H1 (cell line): ENCODE results near the gene TRIM44. TPM values are rescaled to one million over a fixed set of nuclear protein-coding genes. Genes with fewer than 3 reads are reported as not detected.

ENCODE experiments used
- CTCF ChIA-PET: fragments of 300-600 bp; sonication (Branson Sonifier 250); formaldehyde crosslinking; loops from one replicate; lab custom pipeline; 2021; ENCODE audit not compliant: partially characterized antibody; lab: Charles Lee
- POLR2A ChIA-PET: fragments of 300-600 bp; sonication (Branson Sonifier 250); formaldehyde crosslinking; loops from one replicate; lab custom pipeline; 2021; ENCODE audit warnings: inconsistent platforms; ENCODE audit not compliant: partially characterized antibody; lab: Charles Lee
- DNase-seq, 2 experiments: peaks; one replicate each; pipeline versions ENCODE4 v3.0.0 to v3.0.0-alpha.2; 2010 to 2022; ENCODE audit warnings: low spot score in 2 of 2, low read depth in 1 of 2, mixed read lengths in 1 of 2
- FAIRE-seq: peaks from 2 replicates; lab custom pipeline; 2011; peaks lifted over from hg19 to GRCh38; lab: Jason Lieb, UNC
- H2AFZ ChIP-seq: 2 replicates; pipeline ENCODE4 v1.8.1; 2012; ENCODE audit warnings: low read length, inconsistent platforms
- H2AK5ac ChIP-seq: 2 replicates; pipeline ENCODE4 v1.6.1; 2013; ENCODE audit warnings: low read depth, low read length
- H2BK120ac ChIP-seq: replicated peaks from 2 replicates; pipeline ENCODE3; 2013; ENCODE audit warnings: low read depth, low read length, inconsistent platforms
- H2BK12ac ChIP-seq: 2 replicates; pipeline ENCODE4 v1.6.1; 2013; ENCODE audit warnings: low read depth, low read length
- H2BK15ac ChIP-seq: 2 replicates; pipeline ENCODE4 v1.6.1; 2013; ENCODE audit warnings: low read length
- H2BK20ac ChIP-seq: 2 replicates; pipeline ENCODE4 v1.6.1; 2013; ENCODE audit warnings: low read length
- H2BK5ac ChIP-seq: 2 replicates; pipeline ENCODE4 v1.6.1; 2013; ENCODE audit warnings: low read depth, low read length
- H3K14ac ChIP-seq: 2 replicates; pipeline ENCODE4 v1.6.1; 2013; ENCODE audit warnings: inconsistent platforms; ENCODE audit not compliant: insufficient read length
- H3K18ac ChIP-seq: 2 replicates; pipeline ENCODE4 v1.6.1; 2013; ENCODE audit warnings: low read length; ENCODE audit errors: extremely low read depth
- H3K23ac ChIP-seq: 2 replicates; pipeline ENCODE4 v1.6.1; 2013; ENCODE audit warnings: inconsistent platforms; ENCODE audit not compliant: insufficient read length
- H3K23me2 ChIP-seq: 2 replicates; pipeline ENCODE4 v1.6.1; 2013; ENCODE audit warnings: low read depth, low read length
- H3K27ac ChIP-seq: 2 replicates; pipeline ENCODE4 v1.6.1; 2011; ENCODE audit warnings: low read depth, low read length, inconsistent platforms
- H3K27me3 ChIP-seq, 4 experiments: replicated peaks in 1 of 4; 1 replicate in 1 of 4; 2 replicates in 3 of 4; pipeline versions ENCODE4 v1.6.1 to v1.8.1; 2011 to 2013; ENCODE audit warnings: low read length in 3 of 4, mild to moderate bottlenecking in 3 of 4, inconsistent platforms in 2 of 4, mixed read lengths in 2 of 4, moderate library complexity in 1 of 4; ENCODE audit not compliant: control insufficient read depth in 3 of 4, insufficient read depth in 3 of 4; ENCODE audit errors: extremely low read depth in 1 of 4
- H3K36me3 ChIP-seq, 4 experiments: 2 replicates each; pipeline versions ENCODE4 v1.6.1 to v1.8.1; 2011 to 2013; ENCODE audit warnings: mild to moderate bottlenecking in 4 of 4, low read length in 3 of 4, moderate library complexity in 2 of 4, control low read depth in 1 of 4, inconsistent platforms in 1 of 4; ENCODE audit not compliant: insufficient read depth in 4 of 4, control insufficient read depth in 2 of 4
- H3K4ac ChIP-seq: replicated peaks from 2 replicates; pipeline ENCODE3; 2013; ENCODE audit warnings: low read length, low read depth, mixed read lengths, inconsistent platforms; ENCODE audit not compliant: insufficient read length
- H3K4me1 ChIP-seq, 4 experiments: replicated peaks in 1 of 4; 1 replicate in 1 of 4; 2 replicates in 3 of 4; pipeline versions ENCODE4 v1.6.1 to v1.8.1; 2011 to 2013; ENCODE audit warnings: low read length in 3 of 4, inconsistent platforms in 2 of 4, mixed read lengths in 1 of 4; ENCODE audit not compliant: insufficient read depth in 4 of 4, control insufficient read depth in 3 of 4
- H3K4me2 ChIP-seq, 2 experiments: 2 replicates each; pipeline versions ENCODE4 v1.6.1 to v1.8.1; 2011 to 2013; ENCODE audit warnings: low read depth in 2 of 2, low read length in 2 of 2, control low read depth in 1 of 2, inconsistent platforms in 1 of 2, mild to moderate bottlenecking in 1 of 2; ENCODE audit not compliant: insufficient read depth in 1 of 2
- H3K4me3 ChIP-seq, 4 experiments: fragments of 200-600, 300-600 bp in 1 of 4; sonication (generic), shearing (Covaris generic), sonication (Bioruptor Twin) in 1 of 4; 2 replicates each; pipeline versions ENCODE4 v1.5.1 to v1.8.1; 2011 to 2016; ENCODE audit warnings: low read length in 4 of 4, low read depth in 3 of 4, control low read depth in 2 of 4, inconsistent platforms in 2 of 4, mild to moderate bottlenecking in 2 of 4, mixed read lengths in 1 of 4, moderate library complexity in 1 of 4; ENCODE audit not compliant: insufficient read depth in 2 of 4; ENCODE audit errors: extremely low read depth in 1 of 4
- H3K56ac ChIP-seq: replicated peaks from 2 replicates; pipeline ENCODE3; 2013; ENCODE audit warnings: low read depth, mild to moderate bottlenecking, mixed read lengths, low read length, inconsistent platforms; ENCODE audit not compliant: insufficient read length
- H3K79me1 ChIP-seq: 2 replicates; pipeline ENCODE4 v1.6.1; 2013; ENCODE audit warnings: low read depth, low read length, control low read depth
- H3K79me2 ChIP-seq, 2 experiments: 2 replicates each; pipeline versions ENCODE4 v1.6.1 to v1.8.1; 2012 to 2013; ENCODE audit warnings: low read length in 2 of 2, mild to moderate bottlenecking in 2 of 2, inconsistent platforms in 1 of 2; ENCODE audit not compliant: insufficient read depth in 2 of 2, control insufficient read depth in 1 of 2
- H3K9ac ChIP-seq, 4 experiments: replicated peaks in 1 of 4; 1 replicate in 1 of 4; 2 replicates in 3 of 4; pipeline versions ENCODE4 v1.6.1 to v1.8.1; 2011 to 2013; ENCODE audit warnings: low read depth in 3 of 4, low read length in 3 of 4, control low read depth in 2 of 4, mild to moderate bottlenecking in 2 of 4, moderate library complexity in 2 of 4, inconsistent platforms in 1 of 4; ENCODE audit errors: extremely low read depth in 1 of 4
- H3K9me3 ChIP-seq, 2 experiments: 2 replicates each; pipeline versions ENCODE4 v1.6.1 to v1.8.1; 2012 to 2013; ENCODE audit warnings: mild to moderate bottlenecking in 2 of 2, moderate library complexity in 2 of 2, control low read depth in 1 of 2, inconsistent platforms in 1 of 2, low read depth in 1 of 2, low read length in 1 of 2, mixed read lengths in 1 of 2; ENCODE audit not compliant: insufficient read depth in 2 of 2
- H4K20me1 ChIP-seq, 2 experiments: replicated peaks in 1 of 2; 2 replicates each; pipeline versions ENCODE3 to v1.8.1; 2011 to 2013; ENCODE audit warnings: inconsistent platforms in 2 of 2, low read length in 2 of 2, mild to moderate bottlenecking in 1 of 2; ENCODE audit not compliant: insufficient read depth in 2 of 2, control insufficient read depth in 1 of 2
- H4K5ac ChIP-seq: 2 replicates; pipeline ENCODE4 v1.6.1; 2013; ENCODE audit warnings: low read length, low read depth, mixed read lengths, inconsistent platforms; ENCODE audit not compliant: insufficient read length
- H4K8ac ChIP-seq: 2 replicates; pipeline ENCODE4 v1.8.0; 2013; ENCODE audit warnings: mild to moderate bottlenecking, moderate library complexity, low read length, inconsistent platforms; ENCODE audit not compliant: insufficient read depth; ENCODE audit errors: extremely low read depth
- H4K91ac ChIP-seq: replicated peaks from 2 replicates; pipeline ENCODE3; 2013; ENCODE audit warnings: low read length, mixed read lengths, inconsistent platforms; ENCODE audit not compliant: insufficient read length
- SP1 ChIP-seq: IDR thresholded peaks from 2 replicates; pipeline ENCODE4 v1.6.1; 2011; ENCODE audit warnings: low read depth, low read length
- WGBS, 2 experiments: shearing (Covaris generic) in 1 of 2; methylation state at CpG; one replicate each; pipeline versions ENCODE4 v1.1.6 to v1.1.7; 2013 to 2015; ENCODE audit warnings: low lambda C conversion rate in 2 of 2, mixed read lengths in 2 of 2, inconsistent platforms in 1 of 2, low coverage in 1 of 2, missing lambda C conversion rate in 1 of 2; ENCODE audit not compliant: insufficient replicate concordance in 2 of 2, insufficient coverage in 1 of 2, insufficient read length in 1 of 2; ENCODE audit errors: extremely low coverage in 1 of 2, missing lambda C conversion rate in 1 of 2; 5-methylcytosine and 5-hydroxymethylcytosine counted together
- polyA plus RNA-seq, 7 experiments: library from polyadenylated mRNA; depleted of rRNA in 3 of 7; stranded (reverse) in 5 of 7; unstranded in 2 of 7; fragments of >200 nt in 5 of 7; fragments of 200-250 nt in 2 of 7; gene quantifications; 1 replicate in 5 of 7; 2 replicates in 1 of 7; 4 replicates in 1 of 7; pipeline versions ENCODE4 v1.2.1 to v1.2.3, GENCODE V29; 2011 to 2013; ENCODE audit warnings: missing spikeins in 2 of 7, mixed read lengths in 2 of 7
- total RNA-seq: library from RNA; stranded (reverse); fragmentation: NEBNext Ultra II Directional; extraction: Animal tissue kit (Norgen Biotek cat#: 25700); gene quantifications from 2 replicates; pipeline ENCODE4 v1.2.1, GENCODE V29; 2021

Gene TRIM44
- total and polyA plus RNA-seq, 2 of the 8 experiments (the other 6 are each of a cell fraction or from before 2014, with no cell fraction given) = 13.9 to 34.4 TPM

- DNase-seq (no peak), FAIRE-seq (no peak)
- Histone ChIP-seq H3K4me1 (no peaks in the 10 kb centered on the region), H2AFZ (no peak overlapping the region), H4K8ac (no peak overlapping the region), H3K9ac (no peak overlapping the region), H2BK5ac (no peak overlapping the region), H4K91ac (no peak overlapping the region), H4K5ac (no peak overlapping the region), H2BK15ac (no peak overlapping the region), H3K18ac (no peak overlapping the region)
- POLR2A ChIA-PET = no interaction called here
- TF ChIP-seq SP1 = no peak
- TF ChIP-seq, all 59 proteins: peak for 0
- Histone ChIP-seq H2AK5ac (no peak overlapping the region), H3K14ac (no peak overlapping the region), H3K9me3 (no peaks in the 10 kb centered on the region), H4K20me1 (no peaks in the 10 kb centered on the region), H3K4me3 (no peak overlapping the region), H2BK12ac (no peak overlapping the region), H3K79me2 (no peaks in the 10 kb centered on the region), H3K27me3 (no peaks in the 10 kb centered on the region), H3K56ac (no peak overlapping the region), H3K23me2 (no peaks in the 10 kb centered on the region), H2BK120ac (no peak overlapping the region), H3K4ac (no peak overlapping the region), H3K23ac (no peak overlapping the region), H3K36me3 (no peaks in the 10 kb centered on the region), H2BK20ac (no peak overlapping the region), H3K79me1 (no peaks in the 10 kb centered on the region), H3K4me2 (no peak overlapping the region), H3K27ac (no peak overlapping the region)
- CTCF ChIA-PET = interaction anchor here (1.7 kb wide), 1 partner anchor 192 kb away, joined by 6 read pairs; no protein-coding TSS in a partner anchor
- WGBS, 2 experiments = 95% methylated on average over 6 of the region's 6 CpGs; no CpG with 5 or more reads in 1 of the 2 experiments
These were observed 32.7 kb upstream of the TRIM44 start for GRCh38 chr11:35629914-35630313.
